H9 (cell line): Measurements from ENCODE around the gene PTPRC. TPM values are rescaled to one million over a fixed set of nuclear protein-coding genes. Genes with fewer than 3 reads are reported as not detected.

Experiments used
- DNase-seq: peaks from one replicate; pipeline ENCODE4 v3.0.0-alpha.2; 2017
- H2AFZ ChIP-seq: one replicate; pipeline ENCODE4 v1.6.1; 2013; ENCODE audit warnings: mild to moderate bottlenecking, low read length, control low read depth, moderate library complexity
- H2AK5ac ChIP-seq: 2 replicates; pipeline ENCODE4 v1.6.1; 2013; ENCODE audit warnings: low read length, control low read depth, mixed read lengths; ENCODE audit not compliant: insufficient read length
- H2BK120ac ChIP-seq: one replicate; pipeline ENCODE4 v1.6.1; 2013; ENCODE audit warnings: low read depth, mild to moderate bottlenecking, low read length, control low read depth, inconsistent platforms; ENCODE audit not compliant: poor library complexity, severe bottlenecking
- H2BK12ac ChIP-seq: 2 replicates; pipeline ENCODE4 v1.6.1; 2013; ENCODE audit warnings: low read length, control low read depth, mixed read lengths, low read depth; ENCODE audit not compliant: insufficient read length
- H2BK15ac ChIP-seq: 2 replicates; pipeline ENCODE4 v1.6.1; 2013; ENCODE audit warnings: low read depth, low read length, control low read depth
- H2BK20ac ChIP-seq: one replicate; pipeline ENCODE4 v1.6.1; 2013; ENCODE audit warnings: low read depth, mild to moderate bottlenecking, low read length, control low read depth, inconsistent platforms; ENCODE audit not compliant: poor library complexity, severe bottlenecking
- H2BK5ac ChIP-seq: 2 replicates; pipeline ENCODE4 v1.6.1; 2013; ENCODE audit warnings: low read length, control low read depth, mixed read lengths; ENCODE audit not compliant: insufficient read length
- H3K14ac ChIP-seq: 2 replicates; pipeline ENCODE4 v1.6.1; 2013; ENCODE audit warnings: low read length, control low read depth; ENCODE audit not compliant: insufficient read depth
- H3K18ac ChIP-seq: 2 replicates; pipeline ENCODE4 v1.6.1; 2013; ENCODE audit warnings: low read depth, mild to moderate bottlenecking, mixed read lengths, low read length, control low read depth; ENCODE audit not compliant: insufficient read length
- H3K23ac ChIP-seq: 2 replicates; pipeline ENCODE4 v1.6.1; 2013; ENCODE audit warnings: low read length, control low read depth, mixed read lengths, low read depth; ENCODE audit not compliant: insufficient read length
- H3K23me2 ChIP-seq: 2 replicates; pipeline ENCODE4 v1.6.1; 2013; ENCODE audit warnings: low read depth, mild to moderate bottlenecking, mixed read lengths, low read length, control low read depth; ENCODE audit not compliant: insufficient read length, poor library complexity, severe bottlenecking
- H3K27ac ChIP-seq: 2 replicates; pipeline ENCODE4 v1.5.1; 2013; ENCODE audit warnings: low read length, control low read depth, mixed read lengths, low read depth; ENCODE audit not compliant: insufficient read length
- H3K27me3 ChIP-seq: 2 replicates; pipeline ENCODE4 v1.6.1; 2013; ENCODE audit warnings: low read length, control low read depth, inconsistent platforms; ENCODE audit not compliant: insufficient read depth
- H3K4ac ChIP-seq: 2 replicates; pipeline ENCODE4 v1.6.1; 2013; ENCODE audit warnings: low read depth, mild to moderate bottlenecking, control low read depth, inconsistent platforms, low read length, moderate library complexity
- H3K4me1 ChIP-seq: 2 replicates; pipeline ENCODE4 v1.6.1; 2013; ENCODE audit warnings: low read length, control low read depth, inconsistent platforms; ENCODE audit not compliant: insufficient read depth
- H3K4me2 ChIP-seq: 2 replicates; pipeline ENCODE4 v1.6.1; 2013; ENCODE audit warnings: low read length, control low read depth, mixed read lengths; ENCODE audit not compliant: insufficient read length, insufficient read depth
- H3K56ac ChIP-seq: 2 replicates; pipeline ENCODE4 v1.6.1; 2013; ENCODE audit warnings: low read depth, mild to moderate bottlenecking, mixed read lengths, low read length, control low read depth; ENCODE audit not compliant: insufficient read length
- H3K79me1 ChIP-seq: 2 replicates; pipeline ENCODE4 v1.6.1; 2013; ENCODE audit warnings: low read depth, mild to moderate bottlenecking, moderate library complexity, low read length, control low read depth, inconsistent platforms; ENCODE audit not compliant: insufficient read depth, poor library complexity, severe bottlenecking
- H3K79me2 ChIP-seq: 2 replicates; pipeline ENCODE4 v1.6.1; 2013; ENCODE audit warnings: low read length, control low read depth, inconsistent platforms; ENCODE audit not compliant: insufficient read depth
- H3K9ac ChIP-seq: 2 replicates; pipeline ENCODE4 v1.6.1; 2013; ENCODE audit warnings: low read length, control low read depth, mixed read lengths; ENCODE audit not compliant: insufficient read length; ENCODE audit errors: extremely low read depth
- H3K9me3 ChIP-seq: one replicate; pipeline ENCODE4 v1.6.1; 2013; ENCODE audit warnings: low read depth, low read length, inconsistent platforms; ENCODE audit not compliant: control insufficient read depth
- H3T11ph ChIP-seq: one replicate; pipeline ENCODE4 v1.6.1; 2013; ENCODE audit warnings: mild to moderate bottlenecking, low read length, control low read depth, inconsistent platforms
- H4K20me1 ChIP-seq: one replicate; pipeline ENCODE4 v1.6.1; 2013; ENCODE audit not compliant: control insufficient read depth, insufficient read length, insufficient read depth
- H4K5ac ChIP-seq: 2 replicates; pipeline ENCODE4 v1.6.1; 2013; ENCODE audit warnings: low read depth, mild to moderate bottlenecking, mixed read lengths, low read length, control low read depth; ENCODE audit not compliant: insufficient read length
- H4K8ac ChIP-seq: replicated peaks from 2 replicates; pipeline ENCODE4 v1.6.1; 2013; ENCODE audit warnings: low read length, control low read depth, mixed read lengths, low read depth; ENCODE audit not compliant: insufficient read length
- H4K91ac ChIP-seq: 2 replicates; pipeline ENCODE4 v1.6.1; 2013; ENCODE audit warnings: low read depth, mild to moderate bottlenecking, moderate library complexity, mixed read lengths, low read length, control low read depth; ENCODE audit not compliant: insufficient read length
- H3K27ac Mint-ChIP-seq, 3 experiments: 2 replicates in 2 of 3; 3 replicates in 1 of 3; pipeline ENCODE4 v1.8.0; 2020 to 2021; ENCODE audit warnings: mixed read lengths in 3 of 3, mild to moderate bottlenecking in 1 of 3, moderate library complexity in 1 of 3
- H3K27me3 Mint-ChIP-seq: 2 replicates; pipeline ENCODE4 v1.8.0; 2021; ENCODE audit warnings: low read depth, mild to moderate bottlenecking, moderate library complexity, mixed read lengths
- H3K36me3 Mint-ChIP-seq, 3 experiments: 2 replicates in 2 of 3; 3 replicates in 1 of 3; pipeline ENCODE4 v1.8.0; 2020 to 2021; ENCODE audit warnings: low read depth in 3 of 3, mixed read lengths in 3 of 3; ENCODE audit not compliant: insufficient read depth in 1 of 3
- H3K4me1 Mint-ChIP-seq, 2 experiments: 2 replicates each; pipeline ENCODE4 v1.8.0; 2020; ENCODE audit warnings: mixed read lengths in 2 of 2
- H3K4me3 Mint-ChIP-seq, 2 experiments: 2 replicates in 1 of 2; 3 replicates in 1 of 2; pipeline ENCODE4 v1.8.0; 2020 to 2021; ENCODE audit warnings: mild to moderate bottlenecking in 2 of 2, mixed read lengths in 2 of 2, moderate library complexity in 1 of 2
- H3K9me3 Mint-ChIP-seq, 2 experiments: 2 replicates in 1 of 2; 3 replicates in 1 of 2; pipeline ENCODE4 v1.8.0; 2020; ENCODE audit warnings: mild to moderate bottlenecking in 2 of 2, mixed read lengths in 2 of 2, moderate library complexity in 1 of 2
- CTCF ChIP-seq: fragments of 200-600 bp; sonication (generic); conservative IDR thresholded peaks from 3 replicates; pipeline ENCODE4 v1.8.0; 2021; ENCODE audit warnings: antibody characterized with exemption, mild to moderate bottlenecking
- WGBS: extraction: QIAGEN DNeasy Blood & Tissue Kit; methylation state at CpG from one replicate; pipeline ENCODE4 v1.1.7; 2013; ENCODE audit warnings: missing lambda C conversion rate, low lambda C conversion rate, mixed read lengths; ENCODE audit not compliant: insufficient read length; ENCODE audit errors: extremely low coverage; 5-methylcytosine and 5-hydroxymethylcytosine counted together
- total RNA-seq: library from RNA; stranded (reverse); gene quantifications from 2 replicates; pipeline ENCODE4 v1.2.1, GENCODE V29; 2021

PTPRC gene
- total RNA-seq, 1 experiment from 2014 or later, result not detected

GRCh38 chr1:198620951-198621824 is 17.7 kb upstream of the PTPRC start:
- no CpG with 5 or more reads among the region's 10 CpGs for WGBS
- H3K27ac ChIP-seq, result no peak overlapping the region
- no peak overlapping the region for H3K23ac ChIP-seq
- no peak overlapping the region for H3K9ac ChIP-seq
- no peak overlapping the region for H3K4me2 ChIP-seq
- Mint-ChIP-seq H3K9me3 (no peaks in the 10 kb centered on the region), H3K27ac (no peak overlapping the region), H3K4me3 (no peak overlapping the region; a peak in 1 of 5 replicates), H3K4me1 (peaks cover 3 to 11% of the 10 kb centered on the region in 2 experiments; a peak in 3 of 4 replicates), H3K36me3 (no peaks in the 10 kb centered on the region), H3K27me3 (no peaks in the 10 kb centered on the region)
- H2BK15ac ChIP-seq, result no peak overlapping the region
- H4K20me1 ChIP-seq, result no peaks in the 10 kb centered on the region
- no peaks in the 10 kb centered on the region for H3K9me3 ChIP-seq
- no peaks in the 10 kb centered on the region for H3K4me1 ChIP-seq
- H2BK5ac ChIP-seq, result no peak overlapping the region
- no peak overlapping the region for H4K91ac ChIP-seq
- H3K23me2 ChIP-seq, result no peaks in the 10 kb centered on the region
- H2BK20ac ChIP-seq, result no peak overlapping the region
- no peaks in the 10 kb centered on the region for H3K27me3 ChIP-seq
- no peak overlapping the region for H3K18ac ChIP-seq
- H4K8ac ChIP-seq, result no peak overlapping the region
- no peak overlapping the region for H3T11ph ChIP-seq
- H2AK5ac ChIP-seq, result no peak overlapping the region
- H3K14ac ChIP-seq, result peak overlapping the region; percentile 28; the same call in 1 of the 2 replicates
- no peak overlapping the region for H2BK120ac ChIP-seq
- TF ChIP-seq CTCF, result no peak
- H4K5ac ChIP-seq, result no peak overlapping the region
- no peaks in the 10 kb centered on the region; the same call in 1 of the 2 replicates for H3K79me2 ChIP-seq
- H3K79me1 ChIP-seq, result no peaks in the 10 kb centered on the region
- no peak for DNase-seq
- no peak overlapping the region for H3K4ac ChIP-seq
- H2BK12ac ChIP-seq, result no peak overlapping the region
- H2AFZ ChIP-seq, result no peak overlapping the region
- H3K56ac ChIP-seq, result no peak overlapping the region
